Spinal cord (tissue), 10 donors: ENCODE results near the gene CCDC81. TPM values are rescaled to one million over a fixed set of nuclear protein-coding genes. Genes with fewer than 3 reads are reported as not detected.
A peak's percentile ranks its signal among the peaks of the same experiment; 100 is the strongest.

Source experiments
- DNase-seq, 6 donors: peaks; one replicate each; pipeline versions ENCODE4 v3.0.0 to v3.0.0-alpha.2; 2013 to 2015; ENCODE audit warnings: low spot score in 6 of 6, low read depth in 4 of 6
- H3K27ac ChIP-seq: one replicate; pipeline ENCODE4 v1.5.1; 2013; ENCODE audit warnings: low read depth, low read length, control low read depth
- H3K27me3 ChIP-seq: one replicate; pipeline ENCODE4 v1.6.1; 2013; ENCODE audit warnings: low read length; ENCODE audit not compliant: control insufficient read depth, insufficient read depth
- H3K36me3 ChIP-seq: one replicate; pipeline ENCODE4 v1.6.1; 2013; ENCODE audit warnings: low read length; ENCODE audit not compliant: control insufficient read depth, insufficient read depth
- H3K4me1 ChIP-seq: one replicate; pipeline ENCODE4 v1.6.1; 2013; ENCODE audit warnings: low read length; ENCODE audit not compliant: control insufficient read depth, insufficient read depth
- H3K4me3 ChIP-seq: one replicate; pipeline ENCODE4 v1.5.1; 2013; ENCODE audit warnings: low read depth, low read length, control low read depth
- H3K9me3 ChIP-seq: one replicate; pipeline ENCODE4 v1.6.1; 2013; ENCODE audit warnings: low read length; ENCODE audit not compliant: control insufficient read depth, insufficient read depth
- WGBS: methylation state at CpG from one replicate; pipeline ENCODE4 v1.1.5; 2013; ENCODE audit warnings: missing lambda C conversion rate; ENCODE audit not compliant: insufficient coverage; 5-methylcytosine and 5-hydroxymethylcytosine counted together
- polyA plus RNA-seq, 2 donors: library from polyadenylated mRNA; unstranded; fragments of 120-200 nt; gene quantifications; one replicate each; pipeline ENCODE4 v1.2.1, GENCODE V29; 2013; ENCODE audit not compliant: insufficient read length in 2 of 2
- total RNA-seq, 2 donors: library from RNA; depleted of rRNA in 1 of 2; stranded (reverse); fragments of 120-200 nt in 1 of 2; fragments of >200 nt in 1 of 2; gene quantifications; one replicate each; pipeline versions ENCODE4 v1.2.3 to v1.2.4, GENCODE V29; 2013 to 2014
- donor health status: healthy.

Gene CCDC81
- total and polyA plus RNA-seq, 4 donors, result 4.0 to 8.6 (median 4.5) TPM

- H3K36me3 ChIP-seq, result no peaks in the 10 kb centered on the region
- H3K27me3 ChIP-seq, result no peaks in the 10 kb centered on the region
- peaks cover 2% of the 10 kb centered on the region for H3K9me3 ChIP-seq
- no peak overlapping the region for H3K27ac ChIP-seq
- DNase-seq, result peak in 1 of 6 donors; percentile 86
- 68% methylated on average over 2 of the region's 5 CpGs for WGBS
- no peaks in the 10 kb centered on the region for H3K4me1 ChIP-seq
- no peak overlapping the region for H3K4me3 ChIP-seq
These were observed 8.6 kb downstream of the CCDC81 start for GRCh38 chr11:86383041-86383955.

- H3K4me3 ChIP-seq, result no peak overlapping the region
- no peaks in the 10 kb centered on the region for H3K9me3 ChIP-seq
- peak in 1 of 6 donors; percentile 55 for DNase-seq
- H3K27me3 ChIP-seq, result no peaks in the 10 kb centered on the region
- H3K27ac ChIP-seq, result no peak overlapping the region
- no peaks in the 10 kb centered on the region for H3K36me3 ChIP-seq
- 64% methylated on average over 1 of the region's 2 CpGs for WGBS
- H3K4me1 ChIP-seq, result no peaks in the 10 kb centered on the region
These were observed 11.6 kb downstream of the CCDC81 start for GRCh38 chr11:86386283-86386682.

GRCh38 chr11:86386746-86387145 lies 12.1 kb downstream of the CCDC81 start:
- peak in 2 of 6 donors; percentile 16 to 78 for DNase-seq
- Histone ChIP-seq H3K9me3 (no peaks in the 10 kb centered on the region), H3K27ac (no peak overlapping the region), H3K36me3 (no peaks in the 10 kb centered on the region), H3K27me3 (no peaks in the 10 kb centered on the region), H3K4me1 (no peaks in the 10 kb centered on the region), H3K4me3 (no peak overlapping the region)
- WGBS, result 40% methylated on average over 1 of the region's 2 CpGs

GRCh38 chr11:86388198-86388597 lies 13.5 kb downstream of the CCDC81 start:
- no peaks in the 10 kb centered on the region for H3K9me3 ChIP-seq
- WGBS, result 66% methylated on average over 4 of the region's 4 CpGs

GRCh38 chr11:86390487-86390886 lies 15.8 kb downstream of the CCDC81 start:
- DNase-seq, result no peak
- H3K27ac ChIP-seq, result no peak overlapping the region
- WGBS, result 92% methylated on average over 3 of the region's 3 CpGs
- no peaks in the 10 kb centered on the region for H3K27me3 ChIP-seq
- peaks cover 5% of the 10 kb centered on the region for H3K4me1 ChIP-seq
- no peak overlapping the region for H3K4me3 ChIP-seq
- H3K9me3 ChIP-seq, result no peaks in the 10 kb centered on the region
- no peaks in the 10 kb centered on the region for H3K36me3 ChIP-seq

More at GRCh38 chr11:86388198-86388597, 13.5 kb downstream of the CCDC81 start:
- H3K4me1 ChIP-seq, result no peaks in the 10 kb centered on the region
- no peak overlapping the region for H3K4me3 ChIP-seq
- no peaks in the 10 kb centered on the region for H3K36me3 ChIP-seq
- H3K27me3 ChIP-seq, result no peaks in the 10 kb centered on the region
- no peak overlapping the region for H3K27ac ChIP-seq
- no peak for DNase-seq

GRCh38 chr11:86395061-86395551 lies 20.4 kb downstream of the CCDC81 start:
- 39% methylated on average over 5 of the region's 6 CpGs for WGBS
- no peaks in the 10 kb centered on the region for H3K36me3 ChIP-seq
- H3K4me3 ChIP-seq, result no peak overlapping the region
- H3K9me3 ChIP-seq, result no peaks in the 10 kb centered on the region
- no peaks in the 10 kb centered on the region for H3K27me3 ChIP-seq
- peaks cover 7% of the 10 kb centered on the region for H3K4me1 ChIP-seq
- H3K27ac ChIP-seq, result no peak overlapping the region
- no peak for DNase-seq

GRCh38 chr11:86396396-86396795 lies 21.7 kb downstream of the CCDC81 start:
- WGBS, result 60% methylated on average over 1 of the region's 2 CpGs
- no peak for DNase-seq
- H3K27me3 ChIP-seq, result no peaks in the 10 kb centered on the region
- no peaks in the 10 kb centered on the region for H3K36me3 ChIP-seq
- no peak overlapping the region for H3K4me3 ChIP-seq
- no peak overlapping the region for H3K27ac ChIP-seq
- H3K9me3 ChIP-seq, result no peaks in the 10 kb centered on the region
- peaks cover 7% of the 10 kb centered on the region for H3K4me1 ChIP-seq

GRCh38 chr11:86397351-86397750 lies 22.7 kb downstream of the CCDC81 start:
- no peak overlapping the region for H3K4me3 ChIP-seq
- H3K4me1 ChIP-seq, result peaks cover 7% of the 10 kb centered on the region
- no peak for DNase-seq
- no peaks in the 10 kb centered on the region for H3K27me3 ChIP-seq
- no peak overlapping the region for H3K27ac ChIP-seq
- H3K36me3 ChIP-seq, result no peaks in the 10 kb centered on the region
- no peaks in the 10 kb centered on the region for H3K9me3 ChIP-seq

GRCh38 chr11:86398106-86398505 lies 23.4 kb downstream of the CCDC81 start:
- 96% methylated on average over 2 of the region's 3 CpGs for WGBS

GRCh38 chr11:86403458-86403857 lies 28.8 kb downstream of the CCDC81 start:
- no peaks in the 10 kb centered on the region for H3K4me1 ChIP-seq
- H3K27ac ChIP-seq, result no peak overlapping the region
- H3K4me3 ChIP-seq, result no peak overlapping the region
- no peaks in the 10 kb centered on the region for H3K36me3 ChIP-seq
- H3K27me3 ChIP-seq, result no peaks in the 10 kb centered on the region
- H3K9me3 ChIP-seq, result no peaks in the 10 kb centered on the region
- no peak for DNase-seq
- 91% methylated on average over 1 of the region's 1 CpG for WGBS

More at GRCh38 chr11:86398106-86398505, 23.4 kb downstream of the CCDC81 start:
- Histone ChIP-seq H3K9me3 (no peaks in the 10 kb centered on the region), H3K36me3 (no peaks in the 10 kb centered on the region), H3K4me3 (no peak overlapping the region), H3K27me3 (no peaks in the 10 kb centered on the region), H3K27ac (no peak overlapping the region), H3K4me1 (peaks cover 7% of the 10 kb centered on the region)
- DNase-seq, result no peak
